HG03439 (cell line): ENCODE data around the gene RCOR2.
"Not testable (repeated sequence)": the region's sequence is repeated elsewhere in the genome, so short reads cannot be mapped to it uniquely, and the experiment has no call there.

Experiments
- ATAC-seq: cut with Tn5 transposase; IDR thresholded peaks from one replicate; pipeline ENCODE4 v1.9.1; 2021; ENCODE audit warnings: mild to moderate bottlenecking, moderate library complexity; ENCODE audit not compliant: unreplicated experiment

The RCOR2 gene

DNA sequence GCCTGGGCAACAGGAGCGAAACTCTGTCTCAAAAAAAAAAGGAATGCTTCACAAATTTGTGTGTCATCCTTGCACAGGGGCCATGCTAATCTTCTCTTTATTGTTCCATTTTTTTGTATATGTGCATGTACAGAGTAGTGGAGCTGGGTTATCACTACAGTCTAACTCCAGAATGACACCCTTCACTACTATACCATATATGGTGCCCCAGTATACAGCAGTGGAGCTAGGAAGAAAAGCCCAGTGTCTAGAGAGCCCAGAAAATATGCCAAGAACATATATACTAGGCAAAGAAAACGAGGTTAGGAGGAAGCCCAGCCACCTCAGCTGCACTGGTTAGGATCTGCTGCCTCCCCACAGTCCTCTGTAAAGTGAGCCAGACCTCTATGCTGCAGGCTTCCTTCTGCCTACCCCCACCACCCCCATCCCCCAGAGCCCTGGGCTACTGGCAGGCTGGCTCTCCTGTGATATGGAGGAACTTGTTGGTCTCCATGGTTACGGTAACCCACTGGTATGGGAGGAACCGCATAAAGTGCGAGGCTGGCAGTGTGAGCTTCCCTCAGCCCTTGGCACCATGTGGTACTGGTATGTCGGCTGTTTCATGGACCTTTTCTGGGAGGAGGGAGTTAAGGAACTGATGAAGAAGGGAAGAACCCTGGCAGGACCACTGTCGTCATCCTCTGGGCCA is 34.3 kb downstream of the RCOR2 start:
- no peak for ATAC-seq

DNA sequence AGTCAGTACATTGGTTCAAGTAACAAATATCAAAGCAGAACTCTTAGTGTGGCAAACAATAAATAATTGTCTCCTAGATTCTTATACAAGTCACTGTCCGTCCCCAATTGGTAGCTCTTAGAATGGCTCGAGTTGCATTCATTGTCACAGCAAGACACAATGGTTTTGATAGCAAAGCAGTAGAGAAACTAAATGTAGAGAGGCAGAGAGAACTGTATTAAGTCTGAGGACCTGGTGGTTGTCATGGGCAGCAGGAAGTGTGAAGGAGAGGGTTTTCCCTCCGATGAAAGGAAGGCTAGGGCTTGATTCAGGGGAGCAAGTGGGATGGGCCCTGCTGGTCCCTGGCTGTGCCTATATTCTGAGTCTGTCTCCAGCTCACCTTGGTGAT is 36.6 kb downstream of the RCOR2 start:
- no peak for ATAC-seq

DNA sequence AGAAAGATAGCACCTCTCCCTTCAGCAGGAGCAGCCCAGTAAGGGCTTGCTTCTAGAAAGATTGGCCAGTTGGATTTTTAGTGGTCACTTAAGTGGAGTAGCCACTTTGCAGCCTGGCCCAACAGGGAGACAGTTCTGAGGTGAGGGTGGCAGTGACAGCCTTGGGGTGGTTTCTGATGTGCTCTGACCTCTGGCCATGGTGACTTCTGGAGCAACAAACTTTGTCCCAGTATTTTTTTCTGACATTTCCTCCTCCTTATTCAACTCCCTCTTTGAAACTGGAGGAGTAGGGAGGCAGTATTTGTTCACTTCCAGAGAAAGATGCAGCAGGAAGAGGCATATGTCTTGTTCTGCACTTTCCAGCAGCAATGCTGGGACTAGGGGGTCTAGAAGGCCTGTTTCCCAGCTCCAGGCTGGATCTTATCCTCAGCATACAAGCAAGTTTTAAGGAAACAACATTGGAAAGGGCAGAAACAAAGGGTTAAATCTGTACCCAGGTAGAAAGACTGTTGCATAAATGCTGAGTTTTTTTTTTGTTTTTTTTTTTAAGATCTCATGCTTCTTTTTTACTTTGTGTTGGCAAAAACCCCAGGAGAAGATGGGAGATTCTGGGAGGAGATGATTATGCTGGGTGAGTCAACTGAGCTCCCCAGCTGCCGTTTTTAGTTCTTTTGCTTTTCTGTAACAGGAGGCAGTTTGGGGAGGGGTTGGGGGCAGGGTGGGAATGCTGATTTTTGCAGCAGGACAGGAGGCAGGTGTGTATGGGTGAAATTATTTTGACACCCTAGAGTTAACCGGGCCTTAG is 37.2 kb downstream of the RCOR2 start:
- ATAC-seq: no peak

DNA sequence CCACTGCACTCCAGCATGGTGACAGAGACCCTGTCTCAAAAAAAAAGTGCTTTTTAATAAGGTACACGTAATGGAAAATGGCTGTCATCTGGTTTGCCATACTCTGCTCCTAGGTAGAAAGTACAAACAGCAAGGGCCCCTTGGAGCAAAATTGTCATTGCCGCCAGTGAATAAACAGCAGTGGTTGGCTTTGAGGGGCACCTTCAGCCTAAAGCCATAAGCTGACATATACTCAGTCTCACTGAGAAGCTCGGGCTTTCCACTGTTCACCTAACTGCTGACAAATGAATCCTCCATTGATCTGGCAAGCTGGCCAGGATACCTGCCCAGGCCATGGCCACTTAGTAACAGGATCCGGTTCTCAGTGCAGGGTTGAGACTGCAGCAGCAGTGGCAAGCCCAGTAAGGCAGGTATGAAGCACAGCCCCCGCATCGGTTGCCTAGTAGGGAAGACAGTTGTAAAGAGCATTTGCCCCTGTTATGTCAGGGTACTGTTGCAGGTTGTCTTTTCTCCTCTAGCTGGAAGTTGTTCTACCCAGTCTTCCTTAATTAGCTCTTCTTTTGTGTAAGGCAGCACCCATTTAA is 39.2 kb downstream of the RCOR2 start:
- no peak for ATAC-seq

DNA sequence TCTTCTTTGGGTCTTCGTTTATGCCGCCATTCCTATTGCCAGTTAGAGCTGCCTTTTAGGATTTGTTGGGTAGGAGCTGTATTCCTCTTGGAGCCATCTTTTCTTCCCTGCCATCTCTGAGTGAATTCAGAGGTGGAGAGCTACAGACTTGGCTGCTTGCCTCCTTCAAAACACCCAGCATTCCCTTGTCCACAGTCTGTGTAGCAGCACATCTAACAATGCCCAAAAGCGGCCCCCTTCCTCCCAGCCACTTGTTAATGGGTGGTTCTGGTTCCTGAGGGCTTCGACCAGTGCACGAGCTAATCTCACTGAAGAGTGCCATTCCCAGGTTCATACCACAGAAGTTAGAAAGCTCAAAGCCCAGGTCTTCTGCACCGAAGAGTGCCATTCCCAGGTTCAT is 40.3 kb downstream of the RCOR2 start:
- no peak for ATAC-seq

DNA sequence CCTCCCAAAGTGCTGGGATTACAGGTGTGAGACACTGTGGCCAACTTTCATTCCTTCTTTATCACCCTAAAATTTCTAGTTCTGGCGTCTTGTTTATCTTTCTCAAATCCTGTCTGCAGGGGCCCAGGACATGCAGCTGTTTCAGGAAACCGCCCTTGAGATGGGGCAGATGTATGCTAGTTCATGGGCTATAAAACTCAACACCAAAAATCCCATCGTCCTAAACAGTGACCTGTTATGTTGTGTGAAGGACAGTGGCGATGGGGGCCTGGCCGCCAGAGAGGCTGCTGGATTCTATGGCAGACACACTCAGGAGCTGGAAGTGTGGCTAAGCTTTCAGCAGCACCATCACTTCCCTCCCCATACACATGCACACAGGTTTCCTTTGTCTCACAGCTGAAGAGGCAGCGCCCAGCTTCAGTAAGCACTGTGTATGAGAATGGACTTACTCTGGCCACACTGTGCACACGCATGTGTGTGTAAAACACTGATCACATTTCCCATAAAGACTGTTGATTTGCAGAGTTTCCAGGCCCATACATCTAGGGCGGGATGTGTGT is 41.4 kb downstream of the RCOR2 start:
- no peak for ATAC-seq

DNA sequence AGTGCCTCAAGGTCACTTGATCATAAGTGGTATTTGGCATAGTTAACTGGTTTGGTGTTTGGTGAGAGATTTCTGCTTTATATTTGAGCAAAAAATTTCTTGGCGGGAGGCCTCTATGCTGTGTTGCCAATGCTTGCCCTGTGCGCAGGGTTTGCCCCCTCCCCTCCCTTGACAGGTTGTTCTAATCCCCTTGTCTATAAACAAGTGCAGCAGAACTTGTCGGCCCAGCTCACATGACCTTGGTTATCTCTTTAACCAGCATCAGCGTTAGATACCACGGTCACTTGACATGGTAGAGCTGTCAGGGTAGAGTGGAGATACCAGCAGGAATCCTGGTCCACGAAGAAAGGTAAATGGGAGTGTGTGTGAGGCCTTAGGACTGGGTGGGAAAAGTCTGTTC is 42.5 kb downstream of the RCOR2 start:
- ATAC-seq: no peak

DNA sequence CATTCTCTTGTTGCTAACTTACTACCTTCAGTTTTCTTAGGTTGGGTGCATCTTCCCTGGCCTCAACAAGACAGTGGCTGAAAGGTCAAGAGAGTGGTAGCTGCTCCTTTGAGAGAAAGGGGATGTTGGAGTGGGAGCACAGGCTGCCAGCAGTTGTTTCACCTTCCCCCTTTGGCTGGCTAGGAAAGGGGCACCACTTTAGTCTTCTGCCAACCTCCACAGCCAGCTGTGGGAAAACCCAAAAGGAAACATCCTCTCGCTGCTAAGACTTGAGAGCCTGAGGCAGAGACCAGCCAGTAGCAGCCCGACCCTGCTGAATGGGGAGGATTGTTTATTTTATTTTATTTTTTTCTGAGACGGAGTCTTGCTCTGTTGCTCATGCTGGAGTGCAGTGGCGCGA is 43.7 kb downstream of the RCOR2 start:
- ATAC-seq: no peak

DNA sequence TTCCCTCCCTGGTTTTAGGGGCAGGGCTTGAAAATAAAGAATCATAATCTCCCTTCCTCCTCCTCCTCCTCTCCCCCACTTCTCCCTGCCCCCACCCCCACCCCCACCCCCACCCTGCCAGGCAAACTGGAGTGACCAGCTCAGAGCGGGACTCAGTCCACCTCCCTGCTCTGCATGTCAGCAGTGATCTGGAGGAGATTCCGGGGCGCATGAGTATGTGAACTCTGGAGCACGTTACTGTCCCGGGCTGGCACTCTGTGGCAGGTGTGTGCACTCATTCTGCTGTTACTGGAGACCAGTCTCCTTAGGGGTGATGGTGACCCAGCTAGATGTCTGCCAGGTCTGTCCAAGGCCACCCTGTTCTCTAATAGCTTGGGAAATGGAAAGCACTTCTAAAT is 44.2 kb downstream of the RCOR2 start:
- ATAC-seq: no peak

DNA sequence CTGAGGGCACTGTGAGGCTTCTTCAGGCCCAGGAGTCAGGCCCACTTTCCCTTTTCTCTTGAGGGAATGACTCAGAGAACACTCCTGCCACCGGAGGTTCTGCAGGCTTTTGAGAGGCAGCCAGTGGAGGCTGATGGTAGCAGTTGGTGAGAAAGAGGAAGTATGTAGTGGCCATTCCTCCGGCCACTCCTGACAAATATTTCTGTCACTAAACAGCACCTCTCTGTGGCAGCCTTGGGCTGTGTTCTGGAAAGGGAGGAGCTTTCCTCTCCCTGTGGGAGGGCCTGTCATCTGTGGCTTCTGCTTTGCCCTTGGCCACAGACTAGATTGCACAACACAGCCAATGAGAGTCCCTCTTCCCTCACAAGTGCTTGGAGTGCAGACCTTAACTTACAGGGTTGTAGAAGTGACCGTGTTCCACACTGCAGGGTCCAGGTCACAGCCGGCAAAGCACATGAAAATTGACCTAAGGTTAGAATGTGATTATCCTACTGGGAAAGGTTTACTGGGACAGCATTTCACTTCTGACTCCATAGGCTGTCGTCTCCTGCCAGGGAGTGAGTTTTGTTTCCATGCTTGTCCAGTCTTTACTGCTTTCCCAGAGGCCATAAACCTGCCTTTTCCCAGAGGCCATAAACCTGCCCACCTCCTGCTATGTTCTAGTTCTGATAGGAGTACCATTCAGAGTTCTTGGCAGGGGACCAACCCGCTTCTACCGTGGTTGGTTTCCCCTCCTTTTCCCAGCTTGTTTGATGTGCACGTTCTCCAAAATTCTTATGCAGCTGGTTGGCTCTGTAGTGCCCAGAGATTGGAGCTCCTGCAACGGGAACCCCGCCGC is 44.8 kb downstream of the RCOR2 start:
- ATAC-seq: peak; percentile 89

DNA sequence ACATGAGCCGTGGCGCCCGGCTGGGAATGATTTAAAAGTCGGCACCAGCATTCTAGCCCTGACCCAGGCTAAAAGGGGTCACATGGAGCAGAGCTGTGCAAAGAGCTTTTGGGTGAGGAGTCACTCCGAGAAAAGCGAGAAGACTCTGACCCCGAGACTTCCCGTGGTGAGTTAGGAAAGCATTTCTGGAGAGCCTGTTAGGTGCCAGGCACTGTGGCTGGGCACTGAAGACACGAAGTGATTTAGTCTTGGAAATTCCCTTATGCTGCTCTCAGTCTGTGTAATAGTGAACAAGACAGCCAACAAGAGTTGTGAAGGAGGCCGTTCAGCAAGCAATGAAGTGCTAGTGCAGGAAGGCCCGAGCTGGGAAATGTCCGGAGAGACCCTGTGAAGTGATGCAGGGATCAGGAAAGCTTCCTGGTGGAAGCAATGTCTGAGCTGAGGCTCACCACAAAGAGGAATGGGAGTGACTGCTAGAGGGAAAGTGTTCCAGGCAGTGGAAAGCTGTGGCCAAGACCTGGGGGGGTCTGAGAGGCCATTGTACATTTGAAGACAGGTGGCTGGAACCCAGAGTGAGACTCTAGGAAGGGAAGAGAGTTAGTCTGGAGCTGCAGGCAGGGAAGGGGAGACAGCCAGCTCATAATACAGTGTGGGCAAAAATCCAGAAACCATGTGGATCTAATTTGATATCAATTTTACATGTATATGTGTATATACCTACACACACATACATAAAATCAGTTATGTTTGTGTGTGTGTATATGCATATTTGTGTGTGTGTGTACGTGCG is 46.4 kb downstream of the RCOR2 start:
- no peak for ATAC-seq

DNA sequence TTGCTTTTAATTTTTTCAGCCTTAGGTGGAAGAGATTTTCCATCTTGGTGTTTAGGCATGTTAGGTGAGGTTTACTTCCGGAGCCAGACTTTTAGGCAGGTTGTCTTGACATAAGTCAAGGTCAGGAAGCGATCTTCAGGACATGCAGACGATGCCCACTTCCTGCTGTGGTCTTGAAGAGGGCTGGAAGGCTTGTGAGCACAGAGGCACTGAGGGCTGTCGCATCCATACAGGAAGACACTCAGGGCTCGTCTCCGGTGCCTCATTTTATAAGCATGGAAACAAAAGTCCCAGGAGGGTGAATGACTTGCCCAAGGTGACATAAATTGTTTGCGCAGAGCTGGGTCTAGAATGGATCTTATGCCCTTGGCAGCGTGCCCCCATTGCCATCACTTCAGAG is 47.3 kb downstream of the RCOR2 start:
- ATAC-seq: no peak

DNA sequence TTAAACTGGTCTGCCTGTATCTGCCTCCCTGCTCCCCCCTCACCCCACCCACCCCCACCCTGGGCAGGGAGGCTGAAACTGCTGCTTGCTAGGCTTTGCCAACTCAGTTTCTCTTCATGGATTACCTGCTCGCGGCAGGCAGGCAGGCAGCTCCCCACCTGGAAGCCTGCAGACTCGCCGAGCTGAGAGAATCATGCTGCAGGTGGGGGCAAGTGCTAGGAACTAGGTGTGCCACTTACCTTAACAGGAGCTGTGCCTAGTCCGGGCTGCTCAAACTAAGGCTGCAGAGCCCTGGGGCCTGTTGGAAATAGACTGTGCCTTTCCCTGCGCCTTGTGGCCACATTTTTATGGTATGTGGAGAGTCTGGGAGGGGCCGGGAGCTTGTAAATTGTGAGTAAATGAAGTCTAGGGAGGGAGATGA is 47.8 kb downstream of the RCOR2 start:
- ATAC-seq: no peak

DNA sequence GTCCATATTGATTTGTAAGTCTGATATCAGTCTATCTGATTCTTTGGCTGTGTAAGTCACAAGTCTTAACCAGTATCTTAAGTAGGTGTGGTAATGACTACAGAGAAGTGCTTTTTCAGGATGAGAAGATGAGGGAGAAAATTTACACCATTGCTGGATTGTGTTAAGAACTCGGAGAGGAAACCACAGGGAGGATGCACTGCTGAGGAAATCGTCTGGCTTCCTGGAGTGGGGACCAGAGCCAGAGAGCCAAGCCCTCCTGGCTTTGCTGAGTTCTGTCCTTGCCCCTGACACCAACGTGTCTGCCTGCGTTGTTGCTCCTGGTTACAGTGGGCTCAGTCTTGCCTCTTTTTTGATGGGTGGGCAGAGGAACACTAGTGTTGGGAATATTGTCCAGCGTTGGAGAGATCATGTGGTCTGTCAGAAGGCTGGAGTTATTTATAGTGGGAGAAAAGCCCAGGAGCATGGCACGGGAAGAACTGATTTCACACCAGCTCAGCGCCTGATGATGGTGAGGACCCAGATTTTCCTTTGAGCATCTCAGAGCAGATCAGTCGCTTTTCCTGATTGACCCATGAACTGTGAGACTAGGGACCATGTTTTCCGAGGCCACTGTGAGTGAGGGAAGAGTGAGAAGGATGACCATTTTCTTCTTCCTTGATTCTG is 48.4 kb downstream of the RCOR2 start:
- ATAC-seq: no peak

DNA sequence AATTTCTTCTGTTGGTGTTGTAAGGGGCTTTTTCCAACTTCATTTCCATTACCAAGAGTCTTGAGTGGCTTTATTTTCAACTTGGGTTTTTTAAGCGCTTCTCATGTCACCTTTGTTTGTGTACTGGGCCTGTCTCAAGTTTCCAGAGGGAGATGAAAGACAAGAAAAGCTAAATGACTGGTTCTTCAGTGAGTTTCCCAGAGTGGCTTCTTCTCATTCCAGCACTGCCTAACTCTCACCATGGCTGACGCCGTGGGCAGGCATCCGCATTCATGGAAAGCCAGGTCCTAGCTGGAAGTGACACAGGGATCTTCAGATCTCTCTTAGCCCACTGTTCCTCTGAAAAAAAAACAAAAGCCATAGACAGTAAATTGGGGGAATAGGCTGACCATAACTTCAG is 49.5 kb downstream of the RCOR2 start:
- ATAC-seq: no peak

DNA sequence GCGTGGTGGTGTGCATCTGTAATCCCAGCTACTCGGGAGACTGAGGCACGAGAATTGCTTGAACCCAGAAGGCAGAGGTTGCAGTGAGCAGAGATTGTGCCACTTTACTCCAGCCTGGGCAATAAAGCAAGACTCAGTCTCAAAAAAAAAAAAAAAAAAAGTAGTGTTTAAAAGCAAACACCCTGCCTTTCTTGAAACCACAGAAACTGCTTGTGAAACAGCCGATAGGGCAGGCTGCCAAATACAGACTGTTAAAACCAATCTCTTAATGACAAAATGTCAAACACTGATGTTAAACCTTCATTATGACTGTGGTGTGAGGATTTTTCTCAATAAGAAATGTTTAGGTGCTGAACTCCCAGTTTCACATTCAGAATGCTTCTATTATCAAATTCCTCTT is 50.8 kb downstream of the RCOR2 start:
- ATAC-seq: no peak

DNA sequence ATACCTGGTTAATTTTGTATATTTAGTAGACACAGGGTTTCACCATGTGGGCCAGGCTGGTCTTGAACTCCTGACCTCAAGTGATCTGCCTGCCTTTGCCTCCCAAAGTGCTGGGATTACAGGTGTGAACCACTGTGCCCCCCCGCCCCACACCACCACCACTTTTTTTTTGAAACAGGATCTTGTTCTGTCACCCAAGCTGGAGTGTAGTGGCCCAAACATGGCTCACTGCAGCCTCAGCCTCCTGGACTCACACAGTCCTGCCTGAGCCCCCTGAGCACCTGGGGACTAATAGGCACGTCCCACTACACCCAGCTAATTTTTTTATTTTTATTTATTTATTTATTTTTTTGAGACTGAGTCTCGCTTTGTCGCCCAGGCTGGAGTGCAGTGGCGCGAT is 53.3 kb downstream of the RCOR2 start:
- not testable (repeated sequence) for ATAC-seq

DNA sequence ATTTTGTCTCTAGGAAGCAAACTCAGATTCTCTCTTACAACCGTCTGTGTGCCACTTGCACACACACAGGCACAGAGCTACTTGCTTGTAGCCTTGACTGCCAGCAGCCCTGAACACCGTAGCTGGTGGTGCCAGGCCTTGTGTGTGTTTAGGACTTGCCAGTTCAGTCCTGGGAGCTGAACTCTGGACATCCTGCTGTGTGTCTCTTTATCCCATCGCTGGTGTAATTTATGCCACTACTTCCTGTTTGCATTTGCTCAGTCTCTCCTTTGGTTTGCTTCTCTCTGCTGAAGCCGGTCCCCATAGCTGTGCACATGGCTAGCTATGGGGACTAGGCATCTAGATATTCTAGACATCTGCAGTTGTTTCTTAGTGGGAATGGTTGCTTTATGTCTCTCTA is 54.0 kb downstream of the RCOR2 start:
- no peak for ATAC-seq
